OCI-LY7 (cell line): ENCODE data around the gene MAEA. TPM values are rescaled to one million over a fixed set of nuclear protein-coding genes. Genes with fewer than 3 reads are reported as not detected.

ENCODE experiments used
- BruUV-seq: library from RNA; stranded (reverse); fragments of 400-500 nt; replicated peaks from 2 replicates; lab custom pipeline; 2021; lab: Mats Ljungman, UMichigan
- CTCF ChIA-PET: fragments of 300-600 bp; sonication (Branson Sonifier 250); formaldehyde crosslinking; loops from one replicate; lab custom pipeline; 2022; ENCODE audit warnings: antibody characterized with exemption; ENCODE audit not compliant: unreplicated experiment; lab: Charles Lee
- POLR2A ChIA-PET: fragments of 300-600 bp; sonication (Branson Sonifier 250); formaldehyde crosslinking; loops from one replicate; lab custom pipeline; 2022; ENCODE audit warnings: antibody characterized with exemption; lab: Charles Lee
- DNase-seq: peaks from one replicate; pipeline ENCODE4 v3.0.0-alpha.2; 2015; ENCODE audit warnings: low spot score
- H2AFZ ChIP-seq: fragments of 200-600 bp; sonication (generic), shearing (Covaris generic); 2 replicates; pipeline ENCODE4 v1.6.1; 2014; ENCODE audit warnings: mild to moderate bottlenecking, antibody characterized with exemption, low read length, moderate library complexity
- H3K27ac ChIP-seq: fragments of 200-600 bp; sonication (generic); 2 replicates; pipeline ENCODE4 v1.5.1; 2014; ENCODE audit warnings: mixed run types, low read depth, mild to moderate bottlenecking, moderate library complexity, low read length, inconsistent platforms; ENCODE audit not compliant: poor library complexity, severe bottlenecking
- H3K36me3 ChIP-seq: fragments of 200-600 bp; sonication (generic); 2 replicates; pipeline ENCODE4 v1.6.1; 2014; ENCODE audit warnings: mild to moderate bottlenecking, antibody characterized with exemption, low read length, moderate library complexity, mixed read lengths; ENCODE audit not compliant: insufficient read depth
- H3K4me1 ChIP-seq: fragments of 200-600 bp; sonication (generic); 2 replicates; pipeline ENCODE4 v1.5.1; 2014; ENCODE audit warnings: mild to moderate bottlenecking, low read length; ENCODE audit not compliant: insufficient read depth, poor library complexity, severe bottlenecking
- H3K4me2 ChIP-seq: fragments of 200-600 bp; sonication (generic); 2 replicates; pipeline ENCODE4 v1.6.1; 2014; ENCODE audit warnings: mild to moderate bottlenecking, low read length
- H3K4me3 ChIP-seq: fragments of 200-600 bp; sonication (generic); 2 replicates; pipeline ENCODE4 v1.5.1; 2014; ENCODE audit warnings: mild to moderate bottlenecking, low read depth, low read length; ENCODE audit not compliant: poor library complexity, severe bottlenecking
- H3K79me2 ChIP-seq: fragments of 200-600 bp; sonication (generic); 2 replicates; pipeline ENCODE4 v1.6.1; 2016; ENCODE audit warnings: low read depth, mild to moderate bottlenecking, low read length, moderate library complexity, mixed read lengths; ENCODE audit not compliant: insufficient read depth
- H3K9me2 ChIP-seq: fragments of 200-600 bp; sonication (generic); 2 replicates; pipeline ENCODE4 v1.6.1; 2016; ENCODE audit warnings: mild to moderate bottlenecking, low read length, mixed read lengths; ENCODE audit not compliant: insufficient read depth
- H3K9me3 ChIP-seq: fragments of 200-600 bp; sonication (generic); 2 replicates; pipeline ENCODE4 v1.6.1; 2014; ENCODE audit warnings: mild to moderate bottlenecking, mixed run types, low read length, mixed read lengths
- H4K20me1 ChIP-seq: fragments of 200-600 bp; sonication (generic); 2 replicates; pipeline ENCODE4 v1.6.1; 2014; ENCODE audit warnings: mild to moderate bottlenecking, antibody characterized with exemption, low read length, moderate library complexity, mixed read lengths; ENCODE audit not compliant: insufficient read depth
- CTCF ChIP-seq: fragments of 200-600 bp; sonication (generic); conservative IDR thresholded peaks from 2 replicates; pipeline ENCODE4 v1.5.1; 2014; ENCODE audit warnings: mild to moderate bottlenecking, antibody characterized with exemption, low read length, moderate library complexity, mixed read lengths
- EZH2phosphoT487 ChIP-seq: fragments of 200-600 bp; sonication (generic); IDR thresholded peaks from 2 replicates; pipeline ENCODE4 v1.6.1; 2018; ENCODE audit warnings: low read depth, borderline replicate concordance, mild to moderate bottlenecking, mixed run types, antibody characterized with exemption, low read length, moderate library complexity, mixed read lengths
- intact Hi-C: fragments of 100-400 bp; cut with micrococcal nuclease; formaldehyde crosslinking; loops from one replicate; pipeline ENCODE4 v1.10.0; 2022; ENCODE audit not compliant: unreplicated experiment
- total RNA-seq, 2 experiments: library from RNA; depleted of rRNA in 1 of 2; stranded (reverse); fragments of >200 nt in 1 of 2; shearing (Covaris generic) in 1 of 2; gene quantifications; 2 replicates each; pipeline ENCODE4 v1.2.3, GENCODE V29; 2014 to 2022

The MAEA gene
- total RNA-seq, 2 experiments from 2014 or later: 53.2 to 59.3 TPM

- Histone ChIP-seq H3K4me1 (peaks cover 44% of the 10 kb centered on the region), H3K4me3 (no peak overlapping the region), H2AFZ (no peak overlapping the region), H3K4me2 (peak overlapping the region; percentile 14; the same call in 1 of the 2 replicates), H3K36me3 (peaks cover 27% of the 10 kb centered on the region), H4K20me1 (peaks cover 8% of the 10 kb centered on the region; the same call in 1 of the 2 replicates), H3K27ac (no peak overlapping the region), H3K79me2 (peaks cover 60% of the 10 kb centered on the region; the same call in 1 of the 2 replicates), H3K9me3 (no peaks in the 10 kb centered on the region), H3K9me2 (no peaks in the 10 kb centered on the region)
- no peak for DNase-seq
- CTCF ChIA-PET: no interaction called here
- intact Hi-C loops: no loop called here
- no TSS peak for BruUV-seq
- no peak for TF ChIP-seq EZH2phosphoT487
- TF ChIP-seq CTCF: no peak
- POLR2A ChIA-PET: no interaction called here
Measured at GRCh38 chr4:1305781-1306455, 16.2 kb downstream of the MAEA start.

GRCh38 chr4:1307951-1308735, 18.5 kb downstream of the MAEA start:
- H3K9me3 ChIP-seq: no peaks in the 10 kb centered on the region
- no peak for DNase-seq
- peak overlapping the region; percentile 59; the same call in 1 of the 2 replicates for H3K4me2 ChIP-seq
- H3K79me2 ChIP-seq: peaks cover 56% of the 10 kb centered on the region
- intact Hi-C loops: no loop called here
- no peak for TF ChIP-seq EZH2phosphoT487
- TF ChIP-seq CTCF: no peak
- peaks cover 55% of the 10 kb centered on the region for H3K4me1 ChIP-seq
- no TSS peak for BruUV-seq
- CTCF ChIA-PET: no interaction called here
- POLR2A ChIA-PET: interaction anchor here (0.6 to 1.7 kb wide), 2 partner anchors 17 to 42 kb away, joined by 3 to 7 read pairs; no protein-coding TSS in a partner anchor
- H3K9me2 ChIP-seq: no peaks in the 10 kb centered on the region
- H3K27ac ChIP-seq: no peak overlapping the region
- H4K20me1 ChIP-seq: peaks cover 14% of the 10 kb centered on the region; the same call in 1 of the 2 replicates
- peaks cover 26% of the 10 kb centered on the region for H3K36me3 ChIP-seq
- no peak overlapping the region for H2AFZ ChIP-seq
- H3K4me3 ChIP-seq: no peak overlapping the region
